GM18526 (cell line): ENCODE measurements around the gene PLPPR3.

Experiments
- POLR2A ChIP-seq: IDR thresholded peaks from 3 replicates; pipeline ENCODE4 v1.6.1; 2011; ENCODE audit not compliant: insufficient read length; ENCODE audit errors: extremely low read depth

The PLPPR3 gene

DNA sequence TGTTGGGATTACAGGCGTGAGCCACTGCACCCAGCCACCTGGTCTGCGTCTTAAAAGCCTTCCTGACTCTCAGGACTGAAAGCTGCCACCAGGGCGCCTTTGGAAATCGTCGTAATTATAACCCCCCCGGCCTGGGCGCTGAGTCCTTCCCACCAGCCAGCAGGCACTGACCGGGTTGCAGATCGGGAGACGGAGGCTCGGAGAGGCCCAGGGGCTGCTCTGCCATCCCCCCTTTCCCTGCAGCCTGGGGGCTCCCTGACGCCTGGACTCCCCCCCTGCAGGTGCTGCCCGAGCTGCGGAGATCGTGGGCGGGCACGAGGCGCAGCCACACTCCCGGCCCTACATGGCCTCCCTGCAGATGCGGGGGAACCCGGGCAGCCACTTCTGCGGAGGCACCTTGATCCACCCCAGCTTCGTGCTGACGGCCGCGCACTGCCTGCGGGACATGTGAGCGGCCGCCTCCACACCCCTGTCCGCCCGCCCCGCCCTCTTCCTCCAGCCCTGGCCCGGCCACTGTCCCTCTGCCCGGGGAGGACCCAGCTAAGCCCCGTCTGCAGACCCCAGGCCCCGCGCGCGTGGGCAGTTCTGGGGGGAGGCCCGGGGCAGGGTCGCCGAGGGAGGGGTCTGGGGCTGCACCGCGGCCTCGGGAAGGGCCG is 21.6 kb upstream of the PLPPR3 start:
- TF ChIP-seq POLR2A, result no peak

DNA sequence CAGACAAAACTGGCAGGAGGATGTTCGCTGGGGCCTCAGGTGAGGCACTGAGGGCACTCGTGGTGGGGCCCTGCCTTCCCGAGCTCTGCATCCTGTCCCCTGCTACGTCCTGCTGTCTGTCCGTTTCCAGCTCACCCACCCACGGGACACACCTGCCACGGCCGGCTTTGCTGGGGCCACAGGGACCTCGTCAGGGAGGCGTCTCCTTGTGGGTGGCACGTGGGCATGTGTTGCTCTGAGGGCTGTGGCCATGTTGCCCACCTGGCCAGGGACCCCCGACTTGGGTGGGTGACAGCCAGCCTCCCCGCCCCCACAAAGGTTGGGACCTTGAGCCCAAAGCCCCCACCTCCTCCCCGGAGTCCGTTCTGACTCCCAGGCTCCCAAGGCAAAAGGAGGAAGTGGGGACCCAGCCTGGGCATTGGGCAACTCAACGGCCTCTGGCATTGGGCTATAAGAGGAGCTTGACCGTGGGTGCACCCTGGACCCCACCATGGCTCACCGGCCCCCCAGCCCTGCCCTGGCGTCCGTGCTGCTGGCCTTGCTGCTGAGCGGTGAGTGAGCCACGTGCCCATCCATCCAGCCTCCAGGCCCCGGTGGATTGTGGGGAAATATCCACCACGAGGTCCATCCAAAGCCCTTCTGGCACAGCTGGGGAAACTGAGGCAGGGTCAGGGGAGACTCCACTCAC is 18.9 kb upstream of the PLPPR3 start, which contains the start of gene PRTN3:
TSS of gene PRTN3 (plus strand) at position 481 of the 688 bp plus-strand sequence. CDS start at position 491, 10 bp downstream.
- no peak for TF ChIP-seq POLR2A

DNA sequence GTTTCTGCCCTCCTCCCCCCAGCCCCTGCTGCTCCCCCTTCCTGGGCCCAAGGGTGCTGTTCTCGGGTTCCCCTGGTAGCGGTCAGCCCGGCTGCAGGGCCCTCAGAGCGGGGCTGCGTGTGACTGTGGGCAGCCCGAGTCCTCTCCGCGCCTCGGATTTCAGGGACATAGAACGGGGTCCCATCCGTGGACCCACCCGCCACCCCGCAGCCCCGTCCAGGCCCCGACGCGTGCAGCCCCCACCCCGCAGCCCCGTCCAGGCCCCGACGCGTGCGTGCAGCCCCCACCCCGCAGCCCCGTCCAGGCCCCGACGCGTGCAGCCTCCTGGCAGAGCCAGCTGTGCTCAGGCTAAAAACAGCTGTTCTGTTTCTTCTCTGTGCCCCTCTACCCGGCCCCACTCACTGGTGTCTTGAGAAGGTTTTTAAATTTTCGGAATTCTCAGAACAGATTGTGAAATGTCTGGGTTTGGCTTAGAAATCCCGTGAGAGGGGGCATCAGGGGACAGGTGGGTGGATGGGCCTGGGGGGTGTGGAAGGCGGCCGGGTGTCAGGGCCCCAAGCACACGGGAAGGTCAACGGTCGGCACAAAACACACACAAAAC is 13.6 kb upstream of the PLPPR3 start:
- no peak for TF ChIP-seq POLR2A

DNA sequence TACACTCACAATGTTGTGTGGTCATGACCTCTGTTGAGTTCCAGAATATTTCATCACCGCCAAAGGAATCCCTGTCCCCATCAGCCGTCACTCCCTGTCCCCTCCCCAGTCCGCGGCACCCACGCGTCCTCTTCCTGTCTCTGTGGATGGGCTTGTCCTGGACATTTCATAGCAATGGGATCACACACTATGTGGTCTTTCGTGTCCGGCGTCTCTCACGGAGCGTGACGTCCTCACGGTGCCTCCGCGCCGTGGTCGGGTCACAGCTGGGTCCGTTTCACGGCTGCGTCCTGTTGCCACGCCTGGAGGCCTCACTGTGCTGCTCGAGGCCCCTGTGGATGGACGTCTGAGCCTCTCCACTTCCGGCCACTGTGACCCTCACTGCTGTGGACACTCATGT is 12.5 kb upstream of the PLPPR3 start:
- no peak for TF ChIP-seq POLR2A

DNA sequence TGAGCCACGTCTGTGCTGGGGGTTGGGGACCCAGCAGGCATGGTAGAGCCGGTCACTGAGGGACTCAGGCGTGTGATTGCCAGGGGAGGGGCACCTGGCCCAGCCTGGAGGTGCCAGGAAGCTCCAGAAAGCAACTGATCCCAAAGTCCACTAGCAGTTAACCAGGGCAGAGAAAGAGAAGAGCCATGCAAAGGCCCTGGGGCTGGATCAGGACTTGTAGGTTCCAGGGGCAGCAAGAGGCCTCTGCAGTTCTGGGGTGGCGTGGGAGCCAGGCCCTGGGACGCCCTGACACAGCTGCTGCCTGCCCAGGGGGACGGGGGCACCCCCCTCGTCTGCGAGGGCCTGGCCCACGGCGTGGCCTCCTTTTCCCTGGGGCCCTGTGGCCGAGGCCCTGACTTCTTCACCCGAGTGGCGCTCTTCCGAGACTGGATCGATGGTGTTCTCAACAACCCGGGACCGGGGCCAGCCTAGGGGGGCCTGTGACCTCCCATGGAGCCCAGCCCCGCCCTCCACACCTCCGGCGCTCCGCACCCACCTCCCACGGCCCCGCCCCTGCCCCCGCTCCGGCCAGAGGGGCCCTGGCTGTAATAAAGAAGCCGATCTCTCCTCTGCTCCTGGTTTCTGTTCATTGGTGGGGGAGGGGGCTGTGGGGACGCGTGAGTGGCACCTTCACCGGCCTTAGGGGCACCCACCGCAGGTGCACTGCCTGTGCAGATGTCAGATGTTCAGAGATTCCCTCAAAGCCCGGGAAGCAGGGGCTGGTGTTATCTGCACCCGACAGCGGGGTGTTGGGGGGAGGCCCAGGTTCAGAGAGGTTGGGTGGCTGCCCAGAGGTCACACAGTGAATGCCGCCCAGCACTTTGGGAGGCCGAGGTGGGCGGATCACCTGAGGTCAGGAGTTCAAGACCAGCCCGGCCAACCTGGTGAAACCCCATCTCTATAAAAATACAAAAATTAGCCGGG is 9.9 kb upstream of the PLPPR3 start:
- TF ChIP-seq POLR2A, result no peak

DNA sequence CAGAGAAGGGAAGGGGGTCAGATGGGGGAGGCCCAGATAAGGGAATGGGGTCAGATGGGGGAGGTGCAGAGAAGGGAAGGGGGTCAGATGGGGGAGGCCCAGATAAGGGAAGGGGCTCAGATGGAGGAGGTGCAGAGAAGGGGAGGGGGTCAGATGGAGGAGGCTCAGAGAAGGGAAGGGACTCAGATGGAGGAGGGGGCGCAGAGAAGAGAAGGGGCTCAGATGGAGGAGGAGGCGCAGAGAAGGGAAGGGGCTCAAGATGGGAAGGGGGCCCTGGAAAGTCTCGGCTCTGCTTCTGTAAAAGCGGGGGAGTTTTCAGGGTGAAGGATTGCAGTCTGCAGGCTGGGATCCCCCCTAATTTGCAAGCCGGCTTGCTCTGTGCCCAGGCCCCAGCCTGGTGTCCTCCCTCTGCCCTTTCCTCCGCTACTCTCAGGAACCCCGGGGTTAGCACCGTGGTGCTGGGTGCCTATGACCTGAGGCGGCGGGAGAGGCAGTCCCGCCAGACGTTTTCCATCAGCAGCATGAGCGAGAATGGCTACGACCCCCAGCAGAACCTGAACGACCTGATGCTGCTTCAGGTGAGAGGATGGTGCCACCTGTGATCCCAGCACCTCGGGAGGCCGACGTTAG is 7.5 kb upstream of the PLPPR3 start:
- no peak for TF ChIP-seq POLR2A

DNA sequence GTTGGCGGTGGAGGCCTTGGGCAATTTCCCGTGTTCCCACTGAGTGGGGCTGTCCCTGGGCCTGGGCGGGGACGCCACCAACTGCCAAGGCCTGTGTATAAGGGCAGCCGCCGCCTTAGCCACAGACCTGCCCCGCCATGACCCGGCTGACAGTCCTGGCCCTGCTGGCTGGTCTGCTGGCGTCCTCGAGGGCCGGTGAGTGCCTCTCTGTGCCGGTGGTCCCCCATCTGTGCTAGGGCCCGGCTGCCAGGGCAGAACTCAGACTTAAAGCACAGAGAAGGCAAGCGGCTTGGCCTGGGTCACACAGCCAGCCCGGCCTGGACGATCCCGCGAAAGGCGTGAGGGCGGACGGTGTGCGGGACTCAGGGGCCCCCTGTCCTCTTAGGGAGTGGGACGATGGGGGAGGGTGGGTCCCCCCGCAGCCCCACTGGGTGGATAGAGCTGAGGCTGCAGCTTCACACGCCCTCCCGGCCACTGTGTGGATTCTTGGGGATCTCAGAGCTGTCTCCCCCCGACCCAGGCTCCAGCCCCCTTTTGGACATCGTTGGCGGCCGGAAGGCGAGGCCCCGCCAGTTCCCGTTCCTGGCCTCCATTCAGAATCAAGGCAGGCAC is 6.1 kb upstream of the PLPPR3 start, which contains the start of gene AZU1:
TSS of gene AZU1 (plus strand) at position 128 of the 612 bp plus-strand sequence. CDS start at position 138, 10 bp downstream.
- TF ChIP-seq POLR2A, result no peak

DNA sequence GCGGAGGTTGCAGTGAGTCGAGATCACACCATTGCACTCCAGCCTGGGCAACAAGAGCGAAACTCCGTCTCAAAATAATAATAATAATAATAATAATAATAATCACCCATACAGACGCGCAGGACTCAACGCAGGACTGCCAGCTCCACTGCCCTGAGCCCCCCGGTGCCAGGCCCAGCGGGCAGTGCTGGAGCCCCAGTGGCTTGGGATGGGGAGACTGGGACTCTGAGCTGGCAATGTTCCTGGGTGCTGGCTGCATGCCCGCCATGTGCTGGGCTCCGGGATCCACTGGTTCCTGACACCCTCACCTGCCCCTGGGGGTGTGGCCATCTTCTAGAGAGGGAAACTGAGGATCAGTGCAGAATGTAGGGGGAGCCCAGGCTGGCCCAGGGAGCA is 5.6 kb upstream of the PLPPR3 start:
- TF ChIP-seq POLR2A, result no peak

DNA sequence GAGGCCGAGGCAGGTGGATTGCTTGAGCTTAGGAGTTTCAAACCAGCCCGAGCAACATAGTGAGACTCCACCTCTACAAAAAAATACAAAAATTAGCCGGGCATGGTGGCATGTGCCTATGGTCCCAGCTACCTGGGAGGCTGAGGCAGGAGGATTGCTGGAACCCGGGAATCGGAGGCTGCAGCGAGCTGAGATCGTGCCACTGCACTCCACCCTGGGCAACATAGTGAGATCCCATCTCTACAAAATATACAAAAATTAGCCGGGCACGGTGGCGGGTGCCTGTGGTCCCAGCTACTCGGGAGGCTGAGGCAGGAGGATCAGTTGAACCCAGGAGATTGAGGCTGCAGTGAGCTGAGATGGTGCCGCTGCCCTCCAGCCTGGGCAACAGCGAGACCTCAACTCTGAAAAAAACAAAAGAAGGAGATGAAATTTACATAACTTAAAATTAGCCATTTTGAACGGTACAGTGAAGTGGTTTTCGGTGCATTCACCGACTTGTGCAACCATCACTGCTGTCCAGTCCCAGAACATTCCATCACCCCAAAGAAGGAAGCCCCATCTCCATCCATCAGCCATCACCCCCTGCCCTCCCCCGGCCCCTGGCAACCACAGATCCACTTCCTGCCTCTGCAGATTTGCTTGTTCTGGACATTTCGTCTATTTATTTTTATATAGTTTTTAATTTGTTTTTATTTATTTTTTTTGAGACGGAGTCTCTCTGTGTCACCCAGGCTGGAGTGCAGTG is 4.3 kb upstream of the PLPPR3 start:
- no peak for TF ChIP-seq POLR2A

DNA sequence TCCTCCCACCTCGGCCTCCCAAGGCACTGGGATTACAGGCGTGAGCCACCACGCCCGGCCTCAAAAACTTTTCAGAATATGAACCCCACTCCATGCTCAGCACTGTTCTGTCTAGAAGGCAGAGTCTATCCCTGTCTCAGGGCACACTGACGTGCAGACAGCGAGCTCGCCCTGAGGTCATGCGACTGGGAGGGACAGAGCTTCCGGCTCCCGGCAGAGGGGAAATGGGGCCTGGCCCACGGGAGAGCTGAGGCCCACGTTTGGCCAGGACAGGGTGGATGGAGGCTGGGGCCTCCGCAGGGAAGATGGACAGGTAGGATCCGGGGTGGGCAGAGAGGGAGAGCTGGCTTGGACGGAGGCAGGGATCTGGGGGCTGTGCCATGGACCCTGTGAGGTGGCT is 3.1 kb upstream of the PLPPR3 start:
- TF ChIP-seq POLR2A, result no peak

DNA sequence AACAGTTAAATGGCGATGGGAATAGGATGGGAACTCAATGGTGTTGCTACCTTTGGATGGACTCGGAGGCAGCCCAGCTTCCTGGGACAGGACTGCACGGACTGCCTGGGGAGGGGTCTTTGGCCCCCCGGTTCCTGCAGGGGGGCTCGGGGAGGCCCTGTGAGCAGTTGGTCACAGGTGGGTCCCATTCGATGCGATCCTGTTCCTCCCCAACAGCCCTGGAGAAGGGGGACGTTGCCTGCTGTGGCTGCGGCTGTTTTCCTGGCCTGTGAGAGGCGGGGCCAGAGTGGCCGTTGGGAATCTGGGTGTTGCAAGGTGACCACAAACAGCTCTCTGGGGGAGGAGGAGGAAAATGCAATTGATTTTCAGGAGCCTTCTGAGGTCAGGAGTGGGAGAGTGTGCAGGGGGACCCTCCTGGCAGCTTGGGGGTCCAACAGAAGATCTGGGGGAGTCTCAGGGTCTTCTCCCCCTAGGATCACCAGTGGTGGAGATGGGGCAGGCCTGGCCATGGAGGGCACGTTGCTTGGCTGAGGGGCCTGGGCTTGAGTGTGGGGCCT is 1.9 kb upstream of the PLPPR3 start:
- TF ChIP-seq POLR2A, result no peak

DNA sequence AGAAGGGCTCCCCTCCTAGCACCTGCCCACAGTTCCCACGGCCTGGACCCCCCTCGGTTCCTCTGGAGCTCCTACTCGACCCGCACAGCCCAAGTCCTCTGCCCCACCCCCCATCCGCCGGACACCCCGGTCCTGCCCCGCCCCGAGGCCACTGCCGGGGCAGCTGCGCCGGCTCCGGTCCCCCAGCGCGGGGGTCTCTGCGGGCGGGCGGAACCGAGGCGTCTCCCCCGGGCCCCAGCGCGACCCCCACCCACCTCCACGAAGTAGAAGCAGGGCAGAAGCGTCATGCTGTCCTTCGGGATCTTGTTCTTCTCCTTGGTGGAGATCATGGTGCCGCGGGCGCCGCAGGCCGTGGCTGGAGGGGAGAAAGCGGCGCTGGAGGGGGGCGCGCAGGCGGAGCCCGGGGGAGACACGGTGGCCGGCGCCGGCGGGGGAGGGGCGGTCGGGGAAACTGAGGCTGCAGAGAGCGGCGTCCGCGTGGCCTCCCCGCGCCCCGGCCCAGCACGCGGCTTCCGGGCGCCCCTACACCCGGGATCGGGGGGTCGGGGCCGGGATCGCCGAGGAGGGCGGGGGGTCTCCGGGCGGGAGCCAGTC is 427 bp downstream of the PLPPR3 start:
- no peak for TF ChIP-seq POLR2A

DNA sequence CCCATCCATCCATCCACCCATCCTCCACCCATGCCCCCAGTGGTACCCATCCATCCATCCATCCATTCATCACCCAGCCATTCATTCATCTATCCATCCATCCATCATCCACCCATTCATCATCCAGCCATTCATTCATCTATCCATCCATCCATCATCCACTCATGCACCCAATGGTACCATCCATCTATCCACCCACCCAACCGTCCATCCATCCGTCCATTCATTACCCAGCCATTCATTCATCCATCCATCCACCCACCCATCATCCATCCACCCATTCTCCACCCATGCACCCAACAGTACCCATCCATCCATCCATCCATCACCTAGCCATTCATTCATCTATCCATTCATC is 5.3 kb downstream of the PLPPR3 start:
- TF ChIP-seq POLR2A, result no peak
